ENCODE results near the gene RBP7. TPM values are rescaled to one million over a fixed set of nuclear protein-coding genes. Genes with fewer than 3 reads are reported as not detected.
"Not testable (repeated sequence)": the region's sequence is repeated elsewhere in the genome, so short reads cannot be mapped to it uniquely, and the experiment has no call there.

RBP7 gene
- total RNA-seq, 4 donors from 2014 or later, result 12.7 to 20.6 (median 18.8) TPM

GRCh38 chr1:10007169-10007568 lies 10.1 kb downstream of the RBP7 start:
- no peak overlapping the region for H3K4me3 ChIP-seq (ENCODE audit: low read depth, poor library complexity, severe bottlenecking)
- no peak for DNase-seq (ENCODE audit: low spot score in 2 of 2)
- intact Hi-C loops (cut with DNase I; ENCODE audit: low total_unique reads), result no loop called here
- WGBS, 2 donors, result 41 to 47% methylated on average over 4 of the region's 4 CpGs
- no peak for TF ChIP-seq POLR2A (IDR thresholded peaks at IDR 0.05)
- TF ChIP-seq CTCF (IDR thresholded peaks at IDR 0.05), result no peak

- no peak for DNase-seq (ENCODE audit: low spot score in 2 of 2)
- TF ChIP-seq CTCF (IDR thresholded peaks at IDR 0.05) (no peak), POLR2A (IDR thresholded peaks at IDR 0.05) (no peak)
- H3K4me3 ChIP-seq (ENCODE audit: low read depth, poor library complexity, severe bottlenecking), result no peak overlapping the region
- 86% methylated on average over 5 of the region's 5 CpGs for WGBS, 2 donors
- intact Hi-C loops (cut with DNase I; ENCODE audit: low total_unique reads), result no loop called here
Measured at GRCh38 chr1:10014016-10014415, 17.0 kb downstream of the RBP7 start.

GRCh38 chr1:10019561-10019960 lies 22.5 kb downstream of the RBP7 start:
- no peak overlapping the region for H3K4me3 ChIP-seq (ENCODE audit: low read depth, poor library complexity, severe bottlenecking)
- no peak for TF ChIP-seq CTCF (IDR thresholded peaks at IDR 0.05)
- TF ChIP-seq POLR2A (IDR thresholded peaks at IDR 0.05), result no peak
- no peak for DNase-seq (ENCODE audit: low spot score in 2 of 2)
- intact Hi-C loops (cut with DNase I; ENCODE audit: low total_unique reads), result no loop called here

GRCh38 chr1:10020086-10020485 lies 23.1 kb downstream of the RBP7 start:
- 75 to 96% methylated on average over 3 of the region's 3 CpGs for WGBS, 2 donors
- TF ChIP-seq POLR2A (IDR thresholded peaks at IDR 0.05) (no peak), CTCF (IDR thresholded peaks at IDR 0.05) (no peak)
- intact Hi-C loops (cut with DNase I; ENCODE audit: low total_unique reads), result loop anchor here (10.0 kb wide), 1 partner anchor 65 kb away; no protein-coding TSS in a partner anchor
- H3K4me3 ChIP-seq (ENCODE audit: low read depth, poor library complexity, severe bottlenecking), result no peak overlapping the region
- no peak for DNase-seq (ENCODE audit: low spot score in 2 of 2)

GRCh38 chr1:10020678-10021077 lies 23.6 kb downstream of the RBP7 start:
- not testable (repeated sequence) for H3K4me3 ChIP-seq (ENCODE audit: low read depth, poor library complexity, severe bottlenecking); DNase-seq (ENCODE audit: low spot score in 2 of 2)
- intact Hi-C loops (cut with DNase I; ENCODE audit: low total_unique reads), result loop anchor here (10.0 kb wide), 1 partner anchor 66 kb away; no protein-coding TSS in a partner anchor
- 43 to 71% methylated on average over 2 of the region's 2 CpGs for WGBS, 2 donors

- DNase-seq (ENCODE audit: low spot score in 2 of 2); H3K4me3 ChIP-seq (ENCODE audit: low read depth, poor library complexity, severe bottlenecking): not testable (repeated sequence)
- intact Hi-C loops (cut with DNase I; ENCODE audit: low total_unique reads), result loop anchor here (10.0 kb wide), 1 partner anchor 67 kb away; no protein-coding TSS in a partner anchor
- WGBS, 2 donors, result 84% methylated on average over 4 of the region's 4 CpGs
Measured at GRCh38 chr1:10021992-10022391, 25.0 kb downstream of the RBP7 start.

- WGBS, 2 donors, result 90 to 93% methylated on average over 7 of the region's 7 CpGs
- no peak overlapping the region for H3K4me3 ChIP-seq (ENCODE audit: low read depth, poor library complexity, severe bottlenecking)
- TF ChIP-seq CTCF (IDR thresholded peaks at IDR 0.05), result no peak
- TF ChIP-seq POLR2A (IDR thresholded peaks at IDR 0.05), result no peak
- DNase-seq (ENCODE audit: low spot score in 2 of 2), result no peak
- intact Hi-C loops (cut with DNase I; ENCODE audit: low total_unique reads), result loop anchor here (10.0 kb wide), 1 partner anchor 68 kb away; no protein-coding TSS in a partner anchor
Measured at GRCh38 chr1:10022656-10023055, 25.6 kb downstream of the RBP7 start.

All from lower leg skin (tissue), 4 donors.